ENCODE results near the gene C5orf58.

The C5orf58 gene, protein sequence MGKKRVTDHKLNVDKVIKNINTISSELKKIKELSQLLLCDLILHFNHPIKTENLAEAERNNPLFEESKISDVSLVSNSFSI

DNA sequence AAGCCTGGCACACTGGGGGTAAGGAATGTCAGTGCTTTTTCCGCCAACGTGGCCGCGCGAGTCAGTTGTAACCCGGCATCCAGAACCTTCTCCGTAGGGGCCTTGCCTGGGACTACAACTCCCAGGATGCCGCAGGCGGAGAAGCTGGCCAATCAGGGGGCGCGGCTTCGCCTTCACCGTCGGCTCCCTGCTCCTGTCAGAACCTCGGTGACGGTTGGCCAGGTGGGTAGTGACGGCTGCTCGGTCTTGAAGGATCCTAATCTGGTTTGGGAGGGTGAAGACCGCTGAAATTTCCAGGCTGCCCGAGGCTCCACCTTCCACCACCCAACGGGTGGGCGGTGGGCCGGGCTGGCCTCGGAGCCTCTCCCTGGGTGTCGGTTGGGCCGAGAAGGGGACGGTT is at the start of gene C5orf58:
Gene C5orf58, plus strand, starts transcription at position 200 of the 400 bp plus-strand sequence. CDS start 1,992 bp downstream, outside the sequence.
- no peak for DNase-seq

DNA sequence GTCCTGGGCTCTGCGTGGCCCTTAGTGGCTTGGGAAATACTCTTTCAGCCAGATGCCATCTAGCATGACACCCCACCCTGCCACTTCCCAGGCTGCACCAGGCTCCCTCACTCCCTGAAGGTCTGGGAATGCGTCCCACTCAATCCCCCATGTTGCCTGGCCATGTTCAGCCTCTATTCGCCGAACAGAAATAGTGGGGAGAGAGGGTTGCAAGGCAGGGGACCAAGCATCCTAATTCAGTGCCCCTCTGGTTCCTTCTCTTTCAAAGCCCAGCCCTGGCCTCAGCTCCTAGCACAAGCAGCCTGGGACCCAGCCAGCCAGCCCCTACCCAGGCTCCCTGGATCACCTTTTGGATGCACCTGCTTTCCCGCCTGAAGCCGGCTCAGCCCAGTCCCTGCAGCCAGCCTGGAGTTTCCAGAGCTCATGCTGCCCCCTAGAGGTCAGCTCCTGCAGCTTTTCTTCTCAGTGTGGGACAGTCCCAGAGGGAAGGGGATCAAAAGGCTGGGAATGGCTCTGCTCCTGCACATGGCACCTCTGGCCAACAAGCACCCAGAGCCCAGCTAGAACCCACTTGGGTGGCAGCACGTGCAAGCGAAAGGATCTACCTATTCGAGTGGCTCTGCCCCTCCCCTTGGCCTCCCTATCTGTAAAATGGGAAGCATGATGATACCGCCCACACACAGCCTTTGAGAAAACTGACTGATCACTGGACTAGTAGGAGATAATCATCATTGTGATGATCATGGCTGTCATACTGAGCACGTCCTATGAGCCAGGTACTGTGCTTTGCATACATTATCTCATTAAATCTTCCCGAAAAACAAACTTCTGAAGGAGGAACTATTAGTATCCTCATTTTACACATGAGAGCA is 48.7 kb upstream of the C5orf58 start:
- DNase-seq, result peak; percentile 15 to 41

DNA sequence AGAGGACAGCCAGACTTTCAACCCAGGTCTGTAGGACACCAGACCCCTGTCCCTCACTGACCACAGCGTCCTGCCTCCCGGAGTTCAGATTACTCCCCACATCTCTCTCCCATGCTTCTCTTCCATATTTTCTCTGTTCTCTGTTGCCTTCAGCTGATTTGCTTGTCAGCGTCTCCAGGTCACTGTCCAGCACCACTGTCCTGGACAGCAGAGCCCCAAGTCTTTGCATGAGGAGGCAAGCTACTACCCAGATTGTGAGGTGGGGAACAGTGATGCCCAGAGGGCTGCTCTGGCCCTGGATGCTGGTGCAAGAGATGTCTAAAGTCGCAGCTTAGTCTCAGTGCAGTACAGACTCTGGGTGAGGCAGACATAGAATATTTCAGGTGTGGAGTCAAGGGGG is 48.0 kb upstream of the C5orf58 start:
- no peak for DNase-seq

DNA sequence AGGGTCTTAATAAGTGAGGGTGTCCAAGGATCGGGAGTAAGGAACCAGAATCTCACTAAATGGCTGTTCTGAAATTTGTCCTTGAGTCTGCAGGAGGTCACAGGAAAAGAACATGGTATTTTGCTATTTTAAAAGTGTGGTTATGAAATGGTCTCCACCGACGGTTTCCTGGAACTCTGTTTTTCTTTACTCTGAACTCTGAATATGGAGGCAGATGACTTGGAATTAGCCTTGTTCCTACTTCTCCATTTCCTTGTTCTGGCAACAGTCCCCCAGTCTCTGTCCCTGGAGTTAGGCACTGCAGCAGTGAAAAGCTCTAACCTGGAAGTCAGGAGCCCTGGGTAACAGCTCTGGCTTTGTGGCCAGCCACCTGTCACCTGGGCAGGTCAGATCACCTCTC is 46.6 kb upstream of the C5orf58 start:
- no peak for DNase-seq

DNA sequence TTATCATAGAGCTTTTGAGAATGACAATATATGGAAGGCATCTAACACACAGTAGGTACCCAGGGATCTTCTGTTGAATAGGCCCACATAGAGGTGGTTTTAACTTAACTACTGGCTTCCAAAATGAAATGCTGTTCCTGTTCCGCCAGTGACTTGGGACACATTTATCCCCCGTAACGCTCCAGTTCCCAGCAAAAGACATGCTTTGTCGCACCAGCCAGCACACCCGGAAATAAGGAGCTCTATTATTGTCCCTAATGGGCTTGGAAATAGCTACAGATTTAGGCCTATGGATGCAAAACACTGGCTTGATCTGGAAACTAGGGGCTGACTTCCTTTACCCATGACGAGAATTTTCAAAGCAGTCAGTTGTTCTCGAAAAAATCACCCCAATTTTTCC is 45.9 kb upstream of the C5orf58 start:
- no peak for DNase-seq

DNA sequence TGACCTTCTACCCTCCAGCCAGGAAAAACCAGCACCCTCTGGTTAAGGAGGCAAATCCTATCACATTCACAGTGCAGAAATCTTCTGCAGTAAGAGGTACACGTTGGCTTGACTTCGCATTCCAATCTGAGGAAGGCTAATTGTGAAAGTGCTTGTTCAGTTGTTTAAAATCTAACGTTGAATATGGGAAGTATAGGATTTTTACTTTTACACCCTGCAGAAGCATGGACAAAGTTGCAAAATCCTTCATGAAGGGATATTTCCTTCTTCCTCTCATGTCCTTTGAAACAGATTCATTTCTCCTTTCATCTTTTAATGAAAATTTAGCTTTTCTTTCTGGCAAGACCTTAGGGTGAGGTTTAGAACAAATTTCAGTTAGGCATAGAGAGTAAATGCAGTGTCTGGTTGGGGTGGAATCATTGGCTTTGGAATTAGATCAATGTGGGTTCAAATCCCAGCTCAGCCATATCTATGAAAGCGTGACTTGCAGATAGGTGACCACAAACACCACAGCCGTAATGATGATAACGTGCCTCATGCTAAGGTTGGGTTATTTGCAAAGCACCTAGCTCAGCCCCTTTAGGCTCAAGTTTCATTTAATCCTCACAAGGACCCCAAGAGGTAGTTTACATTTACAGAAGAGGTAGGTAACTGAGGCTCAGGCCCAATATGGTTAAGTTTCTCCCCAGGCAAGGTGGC is 42.2 kb upstream of the C5orf58 start:
- no peak for DNase-seq

DNA sequence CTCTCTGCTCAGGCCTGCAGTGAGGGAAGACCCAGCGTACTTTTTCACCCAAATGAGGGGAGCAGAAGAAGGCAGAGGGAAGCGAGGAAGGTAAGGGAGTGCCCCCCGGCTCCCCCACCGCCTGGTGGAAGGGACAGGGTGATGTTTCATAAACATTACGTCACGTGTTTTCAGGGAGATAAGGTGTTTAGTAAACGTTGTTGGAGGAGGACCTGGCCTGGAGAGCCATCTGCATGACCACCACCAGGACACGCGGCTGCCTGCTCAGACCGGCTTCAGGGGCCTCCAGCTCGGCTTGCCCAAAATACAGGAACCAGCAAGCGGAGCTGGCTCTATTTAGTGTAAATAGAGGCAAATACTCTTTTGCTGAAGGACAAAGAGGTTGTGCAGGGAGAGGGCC is 40.0 kb upstream of the C5orf58 start:
- no peak for DNase-seq

DNA sequence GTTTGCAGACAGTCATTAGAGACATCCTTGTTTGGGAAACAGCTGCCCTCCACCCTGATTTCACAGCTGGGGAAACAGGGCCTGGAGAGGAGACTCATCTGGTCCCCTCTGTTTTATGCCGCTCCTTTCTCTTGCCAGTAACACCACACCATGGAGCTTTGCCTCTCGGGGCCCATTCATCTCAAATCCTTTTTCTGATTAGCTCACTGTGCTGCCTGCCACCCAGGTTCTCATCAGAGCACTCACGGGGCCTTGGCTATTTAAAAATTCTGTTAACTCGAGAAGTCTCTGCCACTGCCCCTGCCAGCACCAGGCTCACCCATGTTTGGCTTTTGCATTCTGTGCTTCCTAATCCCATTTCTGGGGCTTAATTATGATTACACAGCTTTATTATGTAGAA is 36.8 kb upstream of the C5orf58 start:
- no peak for DNase-seq

DNA sequence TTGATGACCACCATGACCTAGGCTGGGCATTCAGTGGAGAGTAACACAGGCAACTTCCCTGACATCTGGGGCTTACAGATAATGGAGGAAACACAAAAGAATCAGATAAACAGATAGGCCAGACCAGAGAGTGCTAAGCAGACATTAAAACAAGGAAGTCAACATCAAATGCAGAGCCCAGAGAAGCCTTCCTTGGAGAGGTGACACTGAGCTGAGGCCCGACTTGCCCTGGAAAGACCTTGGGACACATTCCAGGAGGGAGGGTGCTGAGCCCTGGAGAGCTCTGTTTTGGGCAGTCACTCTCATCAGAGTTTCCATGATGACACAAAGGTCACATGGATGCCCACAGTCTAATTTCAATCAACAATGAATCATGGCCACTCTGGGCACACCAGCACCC is 31.9 kb upstream of the C5orf58 start:
- DNase-seq, result no peak

DNA sequence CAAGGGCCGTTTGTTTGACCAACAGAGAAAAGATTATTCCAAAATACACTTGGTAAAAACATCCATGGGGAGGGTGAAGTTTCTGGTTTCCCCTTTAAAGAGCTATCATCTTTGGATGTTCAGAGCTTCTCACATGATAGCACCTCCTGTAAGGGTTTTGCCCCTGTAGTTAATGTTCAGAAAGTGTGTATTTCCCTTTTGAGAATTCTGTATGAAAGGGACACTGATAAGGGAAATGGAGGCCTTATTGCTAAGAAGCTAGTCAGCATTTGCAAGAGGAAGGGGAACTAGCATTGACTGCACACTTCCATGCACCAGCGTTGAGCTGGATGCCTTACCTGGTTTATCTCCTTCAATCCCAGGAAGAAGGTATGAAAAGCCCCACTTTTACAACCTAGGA is 31.5 kb upstream of the C5orf58 start:
- no peak for DNase-seq

DNA sequence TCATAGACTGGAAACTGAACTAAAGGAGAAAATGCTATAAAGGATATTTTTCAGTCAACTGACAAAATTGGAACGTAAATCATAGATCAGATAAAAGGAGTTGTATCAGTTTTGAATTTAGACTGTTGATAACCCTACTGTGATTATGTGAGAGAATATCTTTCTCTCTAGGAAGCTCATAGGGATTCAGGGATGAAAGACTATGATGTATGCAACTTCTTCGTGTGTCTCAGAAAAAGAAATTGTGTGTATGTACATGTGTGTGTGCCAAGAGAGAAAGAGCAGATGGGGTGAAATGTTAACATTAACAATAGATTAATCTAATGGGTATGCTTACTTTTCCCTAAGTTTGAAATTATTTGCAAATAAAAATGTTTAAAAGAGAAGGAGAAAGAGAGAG is 30.7 kb upstream of the C5orf58 start:
- DNase-seq, result no peak

DNA sequence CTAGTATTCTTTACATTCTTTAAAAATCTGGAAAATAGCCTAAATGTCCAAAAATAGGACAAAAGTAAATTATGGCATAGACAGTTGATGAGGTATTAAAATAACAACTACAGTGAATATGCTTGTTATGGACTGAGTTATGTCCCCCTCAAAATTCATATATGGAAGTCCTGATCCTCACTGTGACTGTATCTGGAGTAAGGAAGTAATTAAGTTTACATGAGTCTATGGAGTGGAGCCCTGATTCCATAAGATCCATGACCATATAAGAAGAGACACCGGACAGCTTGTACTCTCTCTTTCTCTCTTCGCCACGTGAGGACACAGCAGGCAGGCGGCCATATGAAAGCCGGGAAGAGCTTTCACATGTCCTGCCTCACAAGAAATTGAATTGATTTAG is 28.6 kb upstream of the C5orf58 start:
- DNase-seq, result no peak

DNA sequence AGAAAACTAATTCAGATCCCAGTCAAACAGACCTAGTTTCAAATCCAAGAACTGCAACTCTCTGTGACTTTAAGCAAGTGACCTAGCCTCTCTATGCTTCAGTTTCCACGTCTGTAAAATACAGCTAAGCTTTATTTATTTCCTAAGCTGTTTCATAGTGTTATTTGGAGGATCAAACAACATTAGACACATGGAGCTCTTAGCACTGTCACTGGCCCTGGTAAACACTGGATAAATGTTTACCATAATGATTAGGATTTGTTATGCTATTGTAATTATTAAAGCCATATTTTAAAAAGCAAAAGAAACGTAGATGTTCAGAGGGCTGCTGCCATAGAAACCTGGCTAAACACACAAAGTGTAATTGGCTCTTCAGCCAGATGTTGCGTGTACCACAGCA is 26.6 kb upstream of the C5orf58 start:
- DNase-seq, result no peak

DNA sequence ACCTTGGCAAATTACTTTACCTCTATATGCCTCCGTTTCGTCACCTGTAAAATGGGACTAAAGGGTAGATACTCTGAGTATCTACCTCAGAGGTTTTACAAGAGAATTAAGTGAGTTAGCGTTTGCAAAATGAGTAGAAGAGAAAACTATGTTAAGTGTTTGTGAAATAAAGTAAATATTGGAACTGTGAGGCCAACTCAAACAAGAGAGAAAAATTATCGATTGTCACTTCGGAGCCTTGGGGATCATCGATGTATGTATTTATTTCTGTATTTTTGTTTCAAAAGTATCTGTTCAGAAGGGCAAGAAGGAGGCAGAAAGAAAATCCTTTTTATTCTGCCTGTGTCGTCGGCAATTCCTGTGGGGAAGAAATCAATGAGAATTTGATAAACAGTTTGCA is 25.8 kb upstream of the C5orf58 start:
- DNase-seq, result no peak

DNA sequence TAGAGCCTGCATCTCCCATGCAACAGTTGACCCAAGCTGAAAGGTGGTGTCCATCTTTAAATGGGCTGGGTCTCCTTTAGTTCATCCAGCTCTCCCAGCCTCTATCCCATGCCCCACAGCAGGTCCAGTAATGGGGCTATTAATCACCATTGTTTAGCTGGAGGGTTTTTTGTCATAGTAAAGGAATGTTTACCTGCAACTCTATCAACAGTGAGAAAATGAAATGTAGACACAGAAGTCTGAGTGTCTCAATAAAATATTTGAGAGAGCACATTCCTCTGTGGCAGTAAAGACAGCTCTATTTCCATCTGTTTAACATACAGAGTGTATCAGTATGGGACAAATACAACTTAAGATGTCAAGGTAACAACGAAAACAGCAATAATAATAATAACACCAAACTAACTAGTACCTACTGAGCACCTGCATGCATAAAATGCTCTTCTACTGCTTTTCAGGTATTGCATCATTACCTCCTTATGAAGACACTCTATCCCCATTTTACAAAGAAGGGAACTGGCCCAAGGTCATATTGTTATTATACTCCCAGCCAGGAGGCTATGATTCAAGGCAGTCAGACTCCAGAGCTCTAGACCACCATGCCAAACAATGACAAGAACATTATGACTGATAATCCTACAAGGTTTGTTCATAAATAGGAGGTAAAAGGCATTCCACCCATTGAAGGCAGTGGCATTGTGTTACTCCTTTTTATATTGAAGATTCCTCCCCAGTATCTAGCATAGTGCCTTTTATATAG is 21.0 kb upstream of the C5orf58 start:
- no peak for DNase-seq

DNA sequence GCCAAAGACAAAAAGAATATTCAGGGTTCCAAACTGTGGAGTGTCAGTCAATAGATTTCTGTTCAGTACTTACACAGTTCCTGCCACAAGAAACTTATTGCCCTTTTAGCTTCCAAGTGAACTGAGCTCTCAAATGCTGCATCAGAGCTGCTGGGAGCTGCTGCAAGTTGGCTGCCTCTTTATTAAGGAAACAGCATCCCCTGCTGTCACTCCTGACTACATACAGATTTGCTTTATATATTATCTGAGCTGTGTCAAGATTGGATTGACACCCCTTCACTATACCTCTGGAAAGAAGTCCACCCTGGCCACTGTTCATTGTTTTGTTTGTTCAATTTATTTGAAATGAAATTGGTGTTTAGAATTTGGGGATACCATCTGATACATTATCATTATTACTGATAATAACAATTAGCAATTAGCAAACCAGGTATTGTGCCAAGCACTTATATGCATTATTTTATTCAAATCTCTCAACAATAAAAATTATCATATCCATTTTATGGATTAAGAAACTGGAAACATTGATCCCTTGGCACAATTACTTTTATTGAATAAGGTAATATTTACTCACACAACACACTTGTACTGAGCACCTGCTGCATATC is 16.4 kb upstream of the C5orf58 start:
- peak; percentile 0 to 26 for DNase-seq

DNA sequence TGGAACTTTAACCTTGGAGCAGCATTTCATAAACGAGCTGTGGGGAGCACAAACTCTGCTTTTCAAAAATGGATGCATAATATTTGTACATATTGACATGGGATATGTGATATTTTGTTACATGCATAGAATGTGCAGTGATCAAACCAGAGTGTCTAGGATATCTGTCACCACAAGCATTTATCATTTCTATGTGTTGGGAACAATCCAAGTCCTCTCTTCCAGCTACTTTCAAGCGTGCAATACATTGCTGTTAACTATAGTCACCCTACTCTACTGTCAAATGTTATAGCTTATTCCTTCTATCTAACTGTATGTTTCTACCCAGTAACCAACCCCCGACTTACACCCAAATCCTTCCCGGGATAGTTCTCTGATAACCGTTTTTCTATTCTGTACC is 15.0 kb upstream of the C5orf58 start:
- DNase-seq, result no peak

DNA sequence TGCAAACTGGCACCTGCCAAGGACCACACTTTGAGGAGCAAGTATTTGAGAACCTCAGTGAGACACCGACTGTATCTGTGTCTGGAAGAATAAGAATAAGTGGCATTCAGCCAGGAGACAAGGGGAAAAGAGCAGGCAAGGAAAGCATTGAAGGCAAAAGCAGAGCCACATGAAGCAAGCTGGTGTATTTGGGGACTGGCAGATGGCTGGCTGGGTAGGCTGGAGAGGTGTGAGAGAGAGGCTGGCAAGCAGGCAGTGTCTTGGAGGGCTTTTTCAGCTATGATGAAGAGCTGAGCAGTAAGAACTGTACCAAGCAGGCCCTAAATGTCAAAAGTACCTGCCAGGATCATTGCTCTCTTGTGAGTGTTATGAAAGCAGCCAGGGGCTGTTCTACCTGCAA is 14.1 kb upstream of the C5orf58 start:
- no peak for DNase-seq

DNA sequence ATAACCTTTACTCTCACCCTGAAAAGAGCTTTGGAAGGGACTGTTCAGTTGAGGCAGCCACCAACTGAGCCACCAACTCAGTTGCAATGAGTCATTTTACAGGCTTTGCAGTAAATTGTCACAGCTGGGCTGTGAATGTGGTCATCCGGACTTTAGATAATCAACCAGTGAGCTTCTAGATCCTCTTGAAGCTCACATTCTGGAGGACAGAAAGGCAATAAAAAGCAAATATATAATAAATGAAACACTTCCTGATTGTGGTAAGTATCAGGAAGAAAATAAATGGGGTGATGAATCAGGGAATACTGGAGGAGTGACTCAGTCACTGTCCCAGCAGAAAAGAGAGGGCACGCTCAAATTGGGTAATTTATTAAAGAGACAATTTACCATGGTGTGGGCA is 13.2 kb upstream of the C5orf58 start:
- no peak for DNase-seq

DNA sequence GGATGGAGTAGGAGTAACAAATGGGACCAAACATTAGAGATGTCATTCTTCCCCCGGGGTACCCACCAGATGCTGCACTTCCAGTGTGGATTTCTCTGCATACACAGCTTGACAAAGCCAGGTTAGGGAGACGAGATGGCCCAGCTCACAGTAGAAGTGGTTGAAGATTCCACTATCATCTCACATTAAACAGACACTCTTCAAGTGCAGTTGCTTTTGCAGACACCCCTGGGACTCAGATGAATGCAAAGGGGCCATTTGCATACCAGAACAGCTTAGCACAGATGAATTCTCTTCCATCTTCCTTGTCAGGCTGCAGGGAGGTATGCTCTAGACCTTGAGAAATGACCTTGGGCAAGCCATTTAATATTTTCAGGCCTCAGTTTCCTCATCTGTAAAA is 12.6 kb upstream of the C5orf58 start:
- no peak for DNase-seq

DNA sequence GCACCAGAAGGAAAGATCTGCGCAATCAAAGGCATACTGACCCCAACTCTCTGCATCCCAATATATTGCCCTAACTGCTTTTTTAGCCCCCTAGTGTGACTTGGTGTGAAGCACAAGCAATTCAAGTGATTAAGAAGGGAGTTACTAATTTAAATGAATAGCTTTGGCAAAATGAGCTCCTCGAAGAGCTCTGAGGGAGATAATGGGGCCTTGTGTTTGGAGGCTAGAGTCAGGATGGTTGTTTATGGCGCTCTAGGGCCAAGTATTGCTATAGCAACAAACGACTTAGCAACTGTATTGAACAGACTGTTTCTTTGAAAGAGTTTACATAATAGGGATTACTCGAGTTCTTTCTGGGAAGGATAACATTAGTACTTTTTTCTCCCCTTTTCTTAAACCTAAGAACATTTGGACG is 11.5 kb upstream of the C5orf58 start:
- DNase-seq, result no peak

DNA sequence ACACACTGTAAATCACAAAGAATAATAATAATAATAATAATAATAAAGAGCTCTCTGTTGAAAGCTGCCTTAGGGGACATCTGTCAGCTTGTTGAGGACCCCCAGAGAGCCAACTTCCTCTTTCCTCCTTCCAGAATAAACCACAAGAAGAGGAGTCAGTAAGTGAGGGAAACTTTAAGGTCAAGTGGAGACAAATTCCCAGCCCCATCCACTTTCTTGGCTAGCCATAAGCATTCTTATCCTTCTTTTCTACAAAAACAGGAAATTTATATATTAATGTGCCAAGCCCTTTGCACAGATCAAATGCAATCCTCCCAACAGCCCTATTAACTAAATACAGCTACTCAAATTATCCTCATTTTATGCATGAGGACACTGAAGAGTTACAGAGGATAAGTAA is 9.4 kb upstream of the C5orf58 start:
- no peak for DNase-seq

DNA sequence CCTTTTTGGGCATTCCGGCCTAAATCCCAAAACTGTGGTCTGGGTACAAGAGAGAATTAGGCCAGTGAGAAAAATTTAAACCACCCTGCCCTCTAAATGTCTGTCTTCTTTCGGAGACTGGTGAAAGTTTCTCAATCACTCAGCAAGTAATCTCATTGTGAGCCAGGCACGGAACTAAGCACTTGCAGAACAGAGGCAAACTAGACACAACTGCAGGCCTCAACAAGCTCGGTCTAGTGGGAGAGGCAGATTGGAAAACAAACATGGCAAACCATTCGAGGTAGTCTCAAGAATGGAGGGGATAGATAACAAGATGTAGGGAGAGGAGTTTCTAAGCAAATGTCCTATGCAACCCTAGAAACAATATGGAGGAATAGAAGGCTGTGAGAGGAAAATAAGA is 8.9 kb upstream of the C5orf58 start:
- DNase-seq, result no peak
